Cardiac muscle cell (in vitro differentiated cells and primary cell): ENCODE data around the gene FAM200A. TPM values are rescaled to one million over a fixed set of nuclear protein-coding genes. Genes with fewer than 3 reads are reported as not detected.
A peak's percentile ranks its signal among the peaks of the same experiment; 100 is the strongest.
"Not testable (repeated sequence)": the region's sequence is repeated elsewhere in the genome, so short reads cannot be mapped to it uniquely, and the experiment has no call there.

Source experiments
- DNase-seq, 2 donors: peaks; one replicate each; pipeline versions ENCODE4 v3.0.0 to v3.0.0-alpha.2; 2010 to 2017; ENCODE audit warnings: low read depth in 1 of 2, low spot score in 1 of 2
- H3K27ac ChIP-seq: fragments of 200-600 bp; sonication (generic); 2 replicates; pipeline ENCODE4 v1.5.1; 2016
- H3K27me3 ChIP-seq: fragments of 200-600 bp; sonication (generic); 2 replicates; pipeline ENCODE4 v1.6.0; 2016; ENCODE audit warnings: control low read depth
- H3K36me3 ChIP-seq: fragments of 200-600 bp; sonication (generic); 2 replicates; pipeline ENCODE4 v1.5.1; 2016; ENCODE audit warnings: control low read depth
- H3K4me1 ChIP-seq: fragments of 200-600 bp; sonication (generic); 2 replicates; pipeline ENCODE4 v1.8.1; 2017; ENCODE audit warnings: low read depth, mild to moderate bottlenecking, mixed run types
- H3K4me3 ChIP-seq: fragments of 200-600 bp; sonication (generic); 2 replicates; pipeline ENCODE4 v1.5.1; 2016; ENCODE audit warnings: mild to moderate bottlenecking
- H3K9me3 ChIP-seq: fragments of 200-600 bp; sonication (generic); 2 replicates; pipeline ENCODE4 v1.5.1; 2017; ENCODE audit warnings: low read depth, mild to moderate bottlenecking, control low read depth
- polyA plus RNA-seq: library from polyadenylated mRNA; unstranded; fragments of >200 nt; fragmentation: Nextera tagmentation; extraction: Ambion mirVana; gene quantifications from 2 replicates; pipeline ENCODE4 v1.2.1, GENCODE V29; 2016
- total RNA-seq: library from RNA; depleted of rRNA; stranded (reverse); fragments of >200 nt; gene quantifications from 2 replicates; pipeline ENCODE4 v1.2.3, GENCODE V29; 2016
- TF ChIP-seq, protein P1 (sequence below): IDR thresholded peaks from 2 replicates; pipeline ENCODE4 v1.5.1; 2012; ENCODE audit warnings: low read depth, mild to moderate bottlenecking, low read length

The FAM200A gene
- total and polyA plus RNA-seq, 2 experiments from 2014 or later: 8.0 to 11.1 TPM

DNA sequence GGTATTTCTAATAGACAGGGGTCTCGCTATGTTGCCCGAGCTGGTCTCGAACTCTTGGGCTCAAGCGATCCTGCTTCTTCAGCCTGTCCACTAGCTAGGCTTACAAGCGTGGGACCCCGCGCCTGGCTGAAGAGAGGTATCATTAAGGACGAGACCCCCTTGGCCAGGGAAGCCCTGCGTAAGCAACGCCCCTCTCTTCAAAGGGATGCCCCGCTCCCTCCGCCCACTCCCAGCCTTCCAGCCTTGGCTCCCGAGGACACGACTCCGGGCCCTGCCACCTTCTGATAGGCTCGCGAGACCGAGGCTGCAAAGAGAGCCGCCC, 47.7 kb downstream of the FAM200A start:
- H3K27ac ChIP-seq: peak overlapping the region; percentile 87
- DNase-seq: peak in 1 of 2 donors; percentile 99

DNA sequence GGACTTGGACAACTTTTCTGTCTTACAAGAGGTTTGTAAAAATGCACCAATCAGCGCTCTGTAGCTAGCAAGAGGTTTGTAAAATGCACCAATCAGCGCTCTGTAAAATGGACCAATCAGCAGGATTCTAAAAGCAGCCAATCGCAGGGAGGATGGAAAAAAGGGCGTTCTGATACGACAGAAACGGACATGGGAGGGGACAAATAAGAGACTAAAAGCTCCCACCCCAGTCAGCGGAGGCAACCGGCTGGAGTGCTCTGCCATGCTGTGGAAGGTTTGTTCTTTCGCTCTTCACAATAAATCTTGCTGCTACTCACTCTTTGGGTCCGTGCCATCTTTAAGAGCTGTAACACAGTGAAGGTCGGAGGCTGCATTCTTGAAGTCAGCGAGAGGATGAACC, 50.7 kb downstream of the FAM200A start:
- H3K4me1 ChIP-seq: peaks cover 14% of the 10 kb centered on the region
- not testable (repeated sequence) for H3K4me3 ChIP-seq, H3K36me3 ChIP-seq, DNase-seq, H3K27me3 ChIP-seq, H3K9me3 ChIP-seq, H3K27ac ChIP-seq

More for the DNA sequence above, 47.7 kb downstream of the FAM200A start:
- no peaks in the 10 kb centered on the region for H3K9me3 ChIP-seq
- peak overlapping the region; percentile 92 for H3K4me3 ChIP-seq
- TF ChIP-seq, protein P1, sequence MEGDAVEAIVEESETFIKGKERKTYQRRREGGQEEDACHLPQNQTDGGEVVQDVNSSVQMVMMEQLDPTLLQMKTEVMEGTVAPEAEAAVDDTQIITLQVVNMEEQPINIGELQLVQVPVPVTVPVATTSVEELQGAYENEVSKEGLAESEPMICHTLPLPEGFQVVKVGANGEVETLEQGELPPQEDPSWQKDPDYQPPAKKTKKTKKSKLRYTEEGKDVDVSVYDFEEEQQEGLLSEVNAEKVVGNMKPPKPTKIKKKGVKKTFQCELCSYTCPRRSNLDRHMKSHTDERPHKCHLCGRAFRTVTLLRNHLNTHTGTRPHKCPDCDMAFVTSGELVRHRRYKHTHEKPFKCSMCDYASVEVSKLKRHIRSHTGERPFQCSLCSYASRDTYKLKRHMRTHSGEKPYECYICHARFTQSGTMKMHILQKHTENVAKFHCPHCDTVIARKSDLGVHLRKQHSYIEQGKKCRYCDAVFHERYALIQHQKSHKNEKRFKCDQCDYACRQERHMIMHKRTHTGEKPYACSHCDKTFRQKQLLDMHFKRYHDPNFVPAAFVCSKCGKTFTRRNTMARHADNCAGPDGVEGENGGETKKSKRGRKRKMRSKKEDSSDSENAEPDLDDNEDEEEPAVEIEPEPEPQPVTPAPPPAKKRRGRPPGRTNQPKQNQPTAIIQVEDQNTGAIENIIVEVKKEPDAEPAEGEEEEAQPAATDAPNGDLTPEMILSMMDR: no peak
- H3K4me1 ChIP-seq: peaks cover 17% of the 10 kb centered on the region
- no peaks in the 10 kb centered on the region for H3K36me3 ChIP-seq
- no peaks in the 10 kb centered on the region for H3K27me3 ChIP-seq

DNA sequence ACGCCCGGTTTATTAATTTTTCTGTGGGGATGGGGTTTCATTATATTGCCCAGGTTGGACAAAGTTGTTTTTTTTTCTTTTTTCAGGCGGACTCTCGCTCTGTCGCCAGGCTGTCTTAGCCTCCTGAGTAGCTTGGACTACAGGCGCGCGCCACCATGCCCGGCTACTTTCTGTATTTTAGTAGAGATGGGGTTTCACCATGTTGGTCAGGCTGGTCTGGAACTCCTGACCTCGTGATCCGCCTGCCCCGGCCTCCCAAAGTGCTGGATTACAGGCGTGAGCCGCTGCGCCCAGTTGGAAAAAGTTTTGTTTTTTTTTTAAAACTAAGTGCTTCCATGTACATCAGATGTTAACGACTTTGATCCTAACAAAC, 51.3 kb downstream of the FAM200A start:
- no peak for DNase-seq
- TF ChIP-seq, protein P1: no peak
- H3K27me3 ChIP-seq: no peaks in the 10 kb centered on the region
- peaks cover 8% of the 10 kb centered on the region for H3K4me1 ChIP-seq
- no peaks in the 10 kb centered on the region for H3K36me3 ChIP-seq
- H3K4me3 ChIP-seq: peak overlapping the region; percentile 86
- no peaks in the 10 kb centered on the region for H3K9me3 ChIP-seq
- H3K27ac ChIP-seq: peak overlapping the region; percentile 89

DNA sequence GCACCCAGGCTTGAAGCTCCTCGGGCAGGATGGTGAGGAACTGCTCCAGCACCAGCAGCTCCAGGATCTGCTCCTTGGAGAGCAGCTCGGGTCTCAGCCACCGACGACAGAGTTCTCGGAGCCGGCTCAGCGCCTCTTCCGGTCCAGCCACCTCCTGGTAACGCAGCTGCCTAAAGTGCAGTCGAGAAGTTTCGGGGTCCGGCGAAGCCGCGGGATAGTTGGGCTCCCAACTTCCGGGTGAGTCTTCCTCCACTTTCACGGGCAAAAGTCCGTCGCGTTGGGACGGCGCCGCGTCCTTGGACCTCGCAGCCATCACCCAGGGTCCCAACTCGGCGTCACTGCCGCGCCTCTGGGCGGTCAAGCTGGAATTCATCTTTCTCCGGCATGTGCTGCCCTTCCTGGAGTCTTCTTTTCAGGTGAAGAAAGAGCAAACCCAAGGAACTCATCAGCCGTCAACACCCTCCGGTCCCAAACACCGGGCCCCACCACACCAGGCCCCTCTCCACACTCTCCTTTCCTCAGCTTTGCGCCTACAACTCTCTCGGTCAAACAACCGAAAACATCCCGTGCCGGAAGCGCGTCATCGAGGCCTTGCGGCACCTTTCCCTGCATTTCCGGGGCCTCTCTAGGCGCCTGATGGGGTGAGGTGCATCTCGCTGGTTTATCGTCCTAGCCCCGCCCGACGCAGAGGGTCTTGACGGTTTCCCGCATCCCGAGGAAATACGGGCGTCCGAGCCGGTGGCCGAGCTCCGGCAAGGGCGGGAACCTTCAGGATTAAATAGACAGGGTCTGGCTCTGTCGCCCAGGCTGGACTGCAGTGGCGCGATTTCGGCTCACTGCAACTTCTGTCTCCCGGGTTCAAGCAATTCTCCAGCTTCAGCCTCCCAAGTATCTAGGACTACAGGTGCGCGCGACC, 51.9 kb downstream of the FAM200A start, which contains the start of gene ZNF394:
Gene ZNF394 (minus strand): TSS at position 561 of the 916 bp plus-strand sequence. CDS start 188 bp downstream, at position 373.
- H3K27me3 ChIP-seq: no peaks in the 10 kb centered on the region
- DNase-seq: peak; percentile 94
- peak within 1 kb of the TSS; percentile 89 for H3K27ac ChIP-seq
- no peaks in the 10 kb centered on the region for H3K36me3 ChIP-seq
- peaks cover 8% of the 10 kb centered on the region for H3K4me1 ChIP-seq
- no peaks in the 10 kb centered on the region for H3K9me3 ChIP-seq
- peak within 1 kb of the TSS; percentile 86 for H3K4me3 ChIP-seq
- TF ChIP-seq, protein P1: no peak

DNA sequence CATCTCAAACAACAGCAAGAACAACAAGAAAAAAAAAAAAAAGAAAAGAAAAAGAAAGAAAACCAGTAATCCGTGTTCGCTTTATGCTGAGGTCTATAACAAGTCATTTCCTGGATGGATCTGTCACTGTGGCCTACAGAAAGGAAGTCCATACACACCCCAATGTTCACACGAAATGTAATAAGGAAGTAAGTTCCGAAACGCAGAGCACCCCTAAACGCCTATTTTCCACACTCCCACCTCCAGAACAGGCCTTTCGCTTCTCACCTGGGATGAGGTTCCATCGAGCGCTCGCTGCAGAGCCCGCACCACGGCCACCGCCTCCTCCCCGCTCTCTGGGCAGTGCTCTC, 52.6 kb downstream of the FAM200A start:
- DNase-seq: no peak
- Histone ChIP-seq H3K4me1 (peaks cover 8% of the 10 kb centered on the region), H3K27me3 (no peaks in the 10 kb centered on the region), H3K4me3 (peak overlapping the region; percentile 86), H3K36me3 (no peaks in the 10 kb centered on the region), H3K9me3 (no peaks in the 10 kb centered on the region), H3K27ac (peak overlapping the region; percentile 89)
- TF ChIP-seq, protein P1: no peak

DNA sequence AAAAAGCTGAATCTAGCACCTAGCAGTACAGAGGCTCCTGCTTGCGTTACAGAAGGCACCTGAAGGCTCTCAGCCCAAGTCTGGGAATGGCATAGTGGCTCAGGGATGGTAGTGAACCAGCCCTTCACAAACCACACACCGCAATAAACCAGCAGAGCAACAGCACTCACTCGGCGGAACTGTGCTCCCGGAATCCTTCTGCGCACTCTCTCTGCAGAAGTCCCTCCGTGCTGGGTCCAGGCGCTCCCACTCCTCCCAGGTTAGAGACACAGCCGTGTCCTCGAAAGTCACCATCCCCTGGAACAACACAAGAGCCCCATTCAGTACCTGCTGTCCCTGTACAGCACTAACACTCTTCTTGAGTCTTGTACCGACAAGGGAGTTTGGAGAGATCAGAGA, 53.4 kb downstream of the FAM200A start:
- DNase-seq: no peak
- Histone ChIP-seq H3K4me1 (peaks cover 8% of the 10 kb centered on the region), H3K27me3 (no peaks in the 10 kb centered on the region), H3K36me3 (peaks cover 8% of the 10 kb centered on the region), H3K4me3 (peak overlapping the region; percentile 86), H3K27ac (peak overlapping the region; percentile 89), H3K9me3 (no peaks in the 10 kb centered on the region)
- TF ChIP-seq, protein P1: no peak
